ENCODE measurements around the gene FRAT1.

FRAT1 gene, protein sequence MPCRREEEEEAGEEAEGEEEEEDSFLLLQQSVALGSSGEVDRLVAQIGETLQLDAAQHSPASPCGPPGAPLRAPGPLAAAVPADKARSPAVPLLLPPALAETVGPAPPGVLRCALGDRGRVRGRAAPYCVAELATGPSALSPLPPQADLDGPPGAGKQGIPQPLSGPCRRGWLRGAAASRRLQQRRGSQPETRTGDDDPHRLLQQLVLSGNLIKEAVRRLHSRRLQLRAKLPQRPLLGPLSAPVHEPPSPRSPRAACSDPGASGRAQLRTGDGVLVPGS

DNA sequence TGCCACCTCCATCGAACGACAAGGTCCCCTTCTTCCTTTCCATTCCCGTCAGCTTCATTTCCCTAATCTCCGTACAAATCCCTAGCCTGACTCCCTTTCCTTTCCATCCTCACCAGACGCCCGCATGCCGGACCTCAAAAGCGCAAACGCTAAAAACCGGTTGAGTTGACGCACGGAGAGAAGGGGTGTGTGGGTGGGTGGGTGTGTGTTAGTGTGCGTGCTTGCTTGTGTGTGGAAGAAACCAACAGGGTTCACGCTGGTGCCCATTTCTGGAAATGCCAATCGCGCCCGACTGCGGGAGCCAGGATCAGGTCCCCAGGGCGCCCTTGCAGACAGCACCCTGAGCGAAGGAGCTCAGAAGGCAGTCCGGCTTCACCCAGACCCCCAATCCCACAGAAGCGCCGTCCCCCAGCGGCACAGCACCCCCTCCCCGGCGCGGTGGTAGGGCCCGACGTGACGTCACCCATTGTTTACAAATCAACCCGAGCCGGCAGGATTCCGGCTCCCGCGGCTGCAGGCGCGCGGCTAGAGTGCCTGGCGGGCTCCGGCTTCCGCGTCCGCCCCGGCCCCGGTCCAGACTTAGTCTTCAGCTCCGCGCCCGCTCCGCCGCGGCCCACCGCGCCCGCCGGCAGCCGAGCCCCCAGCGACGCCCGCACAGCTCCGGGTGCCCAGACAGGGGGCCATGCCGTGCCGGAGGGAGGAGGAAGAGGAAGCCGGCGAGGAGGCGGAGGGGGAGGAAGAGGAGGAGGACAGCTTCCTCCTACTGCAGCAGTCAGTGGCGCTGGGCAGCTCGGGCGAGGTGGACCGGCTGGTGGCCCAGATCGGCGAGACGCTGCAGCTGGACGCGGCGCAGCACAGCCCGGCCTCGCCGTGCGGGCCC lies at the start of gene FRAT1:
TSS of gene FRAT1 (plus strand) at position 500 of the 880 bp plus-strand sequence. CDS start at position 683, 183 bp downstream.
- Histone ChIP-seq H3K4me3 (ENCODE audit: low read depth in 1 of 2, low read length in 1 of 2) (peak within 1 kb of the TSS; percentile 94 to 99), H3K9me3 (no peaks in the 10 kb centered on the region), H3K27me3 (no peaks in the 10 kb centered on the region), H3K4me1 (ENCODE audit: control insufficient read depth in 1 of 2, insufficient read depth in 1 of 2, low read depth in 1 of 2, low read length in 1 of 2) (peaks cover 66 to 67% of the 10 kb centered on the region in 2 experiments), H3K27ac (peak within 1 kb of the TSS; percentile 100), H3K36me3 (peaks cover 21% of the 10 kb centered on the region)
- TF ChIP-seq, protein P1, sequence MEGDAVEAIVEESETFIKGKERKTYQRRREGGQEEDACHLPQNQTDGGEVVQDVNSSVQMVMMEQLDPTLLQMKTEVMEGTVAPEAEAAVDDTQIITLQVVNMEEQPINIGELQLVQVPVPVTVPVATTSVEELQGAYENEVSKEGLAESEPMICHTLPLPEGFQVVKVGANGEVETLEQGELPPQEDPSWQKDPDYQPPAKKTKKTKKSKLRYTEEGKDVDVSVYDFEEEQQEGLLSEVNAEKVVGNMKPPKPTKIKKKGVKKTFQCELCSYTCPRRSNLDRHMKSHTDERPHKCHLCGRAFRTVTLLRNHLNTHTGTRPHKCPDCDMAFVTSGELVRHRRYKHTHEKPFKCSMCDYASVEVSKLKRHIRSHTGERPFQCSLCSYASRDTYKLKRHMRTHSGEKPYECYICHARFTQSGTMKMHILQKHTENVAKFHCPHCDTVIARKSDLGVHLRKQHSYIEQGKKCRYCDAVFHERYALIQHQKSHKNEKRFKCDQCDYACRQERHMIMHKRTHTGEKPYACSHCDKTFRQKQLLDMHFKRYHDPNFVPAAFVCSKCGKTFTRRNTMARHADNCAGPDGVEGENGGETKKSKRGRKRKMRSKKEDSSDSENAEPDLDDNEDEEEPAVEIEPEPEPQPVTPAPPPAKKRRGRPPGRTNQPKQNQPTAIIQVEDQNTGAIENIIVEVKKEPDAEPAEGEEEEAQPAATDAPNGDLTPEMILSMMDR (IDR thresholded peaks at IDR 0.05), result peak; percentile 45

DNA sequence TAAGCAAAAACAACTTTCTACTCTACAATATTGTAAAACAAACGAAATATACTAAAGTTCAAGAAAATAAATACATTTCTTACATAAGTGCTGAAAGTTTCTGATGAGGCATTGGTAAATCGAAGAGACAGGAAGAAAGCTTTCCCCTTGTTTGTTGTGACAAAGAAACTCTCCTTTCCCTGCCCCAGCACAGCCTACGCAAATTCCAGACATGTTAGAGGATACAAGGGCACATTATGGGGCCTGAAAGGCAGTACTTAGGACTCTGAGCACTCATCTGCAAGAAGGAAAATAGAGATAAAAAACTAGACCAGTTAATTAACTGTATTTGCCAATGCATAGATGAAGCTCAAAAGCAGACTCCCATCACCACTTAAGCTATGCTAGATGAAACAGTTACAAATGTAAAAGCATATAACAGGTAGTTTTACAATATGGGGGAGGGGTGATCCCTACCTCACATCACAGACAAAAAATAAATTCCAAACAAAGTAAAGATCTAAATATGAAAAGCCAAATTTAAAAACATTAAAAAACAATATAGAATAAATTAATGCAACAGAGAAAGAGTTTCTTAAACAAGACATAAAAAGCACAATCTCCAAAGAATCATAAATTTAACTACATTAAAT lies 48.4 kb upstream of the FRAT1 start:
- Histone ChIP-seq H3K4me1 (ENCODE audit: control insufficient read depth in 1 of 2, insufficient read depth in 1 of 2, low read depth in 1 of 2, low read length in 1 of 2) (peaks cover 0 to 3% of the 10 kb centered on the region in 2 experiments), H3K36me3 (peaks cover 2% of the 10 kb centered on the region), H3K27ac (no peak overlapping the region), H3K9me3 (no peaks in the 10 kb centered on the region), H3K27me3 (no peaks in the 10 kb centered on the region), H3K4me3 (ENCODE audit: low read depth in 1 of 2, low read length in 1 of 2) (no peak overlapping the region)
- TF ChIP-seq, protein P1 (IDR thresholded peaks at IDR 0.05), result no peak

DNA sequence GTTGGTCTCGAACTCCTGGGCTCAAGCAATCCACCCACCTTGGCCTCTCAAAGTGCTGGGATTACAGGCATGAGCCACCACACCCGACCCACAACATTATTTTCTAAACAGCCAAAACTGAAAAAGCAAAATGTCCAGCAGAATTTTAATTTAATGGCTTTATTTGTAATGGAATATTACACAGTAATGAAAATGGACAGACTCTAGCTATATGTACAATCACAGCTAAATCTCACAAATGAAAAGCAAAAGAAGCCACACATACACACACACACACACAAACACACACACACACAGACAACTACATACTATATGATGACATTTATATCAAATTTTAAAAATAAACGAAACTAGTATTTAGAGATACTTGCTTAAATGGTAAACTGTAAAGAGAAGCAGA lies 45.4 kb upstream of the FRAT1 start:
- Histone ChIP-seq H3K9me3 (no peaks in the 10 kb centered on the region), H3K4me1 (ENCODE audit: control insufficient read depth in 1 of 2, insufficient read depth in 1 of 2, low read depth in 1 of 2, low read length in 1 of 2) (peaks cover 12 to 14% of the 10 kb centered on the region in 2 experiments), H3K27me3 (no peaks in the 10 kb centered on the region), H3K4me3 (ENCODE audit: low read depth in 1 of 2, low read length in 1 of 2) (no peak overlapping the region), H3K27ac (no peak overlapping the region), H3K36me3 (no peaks in the 10 kb centered on the region)
- TF ChIP-seq, protein P1 (IDR thresholded peaks at IDR 0.05), result no peak

DNA sequence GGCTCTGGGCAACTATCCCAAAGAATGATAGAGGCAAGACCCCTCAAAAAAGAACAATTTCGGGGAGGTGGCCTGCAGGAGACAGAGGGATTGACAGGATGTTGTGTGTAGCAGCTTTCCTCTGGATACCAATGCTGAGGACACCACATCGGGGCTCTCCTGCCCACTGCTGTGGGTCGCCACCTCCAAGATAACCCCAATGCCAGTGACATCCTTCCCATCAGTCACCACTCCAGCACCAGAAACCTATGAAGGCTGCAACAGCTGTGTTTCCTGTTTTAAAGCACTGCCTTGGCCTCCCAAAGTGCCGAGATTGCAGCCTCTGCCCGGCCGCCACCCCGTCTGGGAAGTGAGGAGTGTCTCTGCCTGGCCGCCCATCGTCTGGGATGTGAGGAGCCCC lies 44.2 kb upstream of the FRAT1 start:
- TF ChIP-seq, protein P1 (IDR thresholded peaks at IDR 0.05), result no peak
- H3K4me1 ChIP-seq (ENCODE audit: control insufficient read depth in 1 of 2, insufficient read depth in 1 of 2, low read depth in 1 of 2, low read length in 1 of 2), result peaks cover 24 to 26% of the 10 kb centered on the region in 2 experiments
- no peak overlapping the region for H3K4me3 ChIP-seq (ENCODE audit: low read depth in 1 of 2, low read length in 1 of 2)
- H3K27me3 ChIP-seq, result no peaks in the 10 kb centered on the region
- no peaks in the 10 kb centered on the region for H3K36me3 ChIP-seq
- H3K27ac ChIP-seq, result peak overlapping the region; percentile 23
- no peaks in the 10 kb centered on the region for H3K9me3 ChIP-seq

DNA sequence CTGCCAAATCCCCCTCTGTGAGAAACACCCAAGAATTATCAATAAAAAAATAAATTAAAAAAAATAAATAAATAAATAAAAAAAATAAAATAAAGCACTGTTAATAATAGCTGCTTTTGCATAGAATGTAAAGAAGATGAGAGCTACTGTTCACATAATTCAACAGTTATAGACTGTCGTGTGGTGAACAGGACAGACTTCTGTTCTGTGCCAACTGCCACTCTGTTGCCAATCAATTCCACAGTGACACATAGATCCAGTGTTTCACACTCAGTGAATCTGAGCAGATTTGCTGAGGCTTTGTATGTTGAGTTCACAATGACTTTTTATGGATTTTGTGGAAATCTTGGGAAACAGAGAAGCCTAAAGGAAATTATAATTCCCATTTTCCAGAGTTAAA lies 41.5 kb upstream of the FRAT1 start:
- H3K27ac ChIP-seq, result peak overlapping the region; percentile 66
- TF ChIP-seq, protein P1 (IDR thresholded peaks at IDR 0.05), result no peak

More for the DNA sequence above, 41.5 kb upstream of the FRAT1 start:
- no peaks in the 10 kb centered on the region for H3K36me3 ChIP-seq
- peaks cover 26 to 32% of the 10 kb centered on the region in 2 experiments for H3K4me1 ChIP-seq (ENCODE audit: control insufficient read depth in 1 of 2, insufficient read depth in 1 of 2, low read depth in 1 of 2, low read length in 1 of 2)
- H3K4me3 ChIP-seq (ENCODE audit: low read depth in 1 of 2, low read length in 1 of 2), result no peak overlapping the region
- H3K27me3 ChIP-seq, result no peaks in the 10 kb centered on the region
- H3K9me3 ChIP-seq, result no peaks in the 10 kb centered on the region
